K562 (cell line): Measurements from ENCODE around the gene TMEM203. TPM values are rescaled to one million over a fixed set of nuclear protein-coding genes. Genes with fewer than 3 reads are reported as not detected.

Experiments
- CCAR2 ChIP-seq: fragments of 200-400 bp; formaldehyde crosslinking; IDR thresholded peaks from 2 replicates; pipeline ENCODE4 v1.6.1; 2017; ENCODE audit warnings: mild to moderate bottlenecking, low read depth, low read length
- ELF2 ChIP-seq: fragments of 250-450 bp; sonication (Bioruptor Pico); IDR thresholded peaks from 2 replicates; pipeline ENCODE4 v1.5.0; 2021; ENCODE audit warnings: mild to moderate bottlenecking
- ERF ChIP-seq: fragments of 450-650 bp; formaldehyde crosslinking; IDR thresholded peaks from 2 replicates; pipeline ENCODE4 v1.4.0; 2020; ENCODE audit warnings: mild to moderate bottlenecking, mixed read lengths
- GABPB1 ChIP-seq: sonication (generic); formaldehyde crosslinking; IDR thresholded peaks from 2 replicates; pipeline ENCODE4 v1.8.0; 2022; ENCODE audit warnings: mild to moderate bottlenecking, missing genetic modification reagents
- GATAD2B ChIP-seq: fragments of 450-650 bp; IDR thresholded peaks from 2 replicates; pipeline ENCODE4 v1.6.1; 2017; ENCODE audit warnings: mild to moderate bottlenecking, borderline replicate concordance
- KDM5B ChIP-seq: fragments of 200-600 bp; sonication (generic); IDR thresholded peaks from 2 replicates; pipeline ENCODE4 v1.6.1; 2012; ENCODE audit warnings: low read depth, mild to moderate bottlenecking, moderate library complexity, low read length, control low read depth, inconsistent platforms; ENCODE audit not compliant: insufficient replicate concordance
- L3MBTL2 ChIP-seq: fragments of 450-650 bp; IDR thresholded peaks from 2 replicates; pipeline ENCODE4 v1.6.1; 2016; ENCODE audit warnings: mild to moderate bottlenecking, moderate library complexity
- MNT ChIP-seq, 2 experiments: fragments of 450-650 bp; conservative IDR thresholded peaks; 2 replicates each; pipeline ENCODE4 v1.6.1; 2017; ENCODE audit warnings: mild to moderate bottlenecking in 2 of 2, moderate library complexity in 2 of 2
- NEUROD1 ChIP-seq: fragments of 150-350 bp; IDR thresholded peaks from 2 replicates; pipeline ENCODE4 v1.6.1; 2014; ENCODE audit warnings: borderline replicate concordance, low read length, low read depth; ENCODE audit not compliant: partially characterized antibody
- PTBP1 ChIP-seq: fragments of 200-400 bp; formaldehyde crosslinking; IDR thresholded peaks from 2 replicates; pipeline ENCODE4 v1.6.1; 2017; ENCODE audit warnings: low read depth, low read length
- RBM17 ChIP-seq: fragments of 200-400 bp; formaldehyde crosslinking; IDR thresholded peaks from 2 replicates; pipeline ENCODE4 v1.6.1; 2017; ENCODE audit warnings: low read depth, mild to moderate bottlenecking, low read length, borderline replicate concordance
- RFX1 ChIP-seq: fragments of 450-650 bp; IDR thresholded peaks from 2 replicates; pipeline ENCODE4 v1.6.1; 2016; ENCODE audit warnings: mild to moderate bottlenecking, moderate library complexity
- ZBTB2 ChIP-seq: fragments of 450-650 bp; IDR thresholded peaks from 2 replicates; pipeline ENCODE4 v1.6.1; 2016; ENCODE audit warnings: antibody characterized with exemption
- ZNF274 ChIP-seq: IDR thresholded peaks from 2 replicates; pipeline ENCODE4 v1.6.1; 2011; ENCODE audit warnings: low read depth, mild to moderate bottlenecking, low read length, moderate library complexity, borderline replicate concordance
- ZNF316 ChIP-seq: fragments of 450-650 bp; IDR thresholded peaks from 2 replicates; pipeline ENCODE4 v1.6.1; 2016
- polyA plus RNA-seq, 8 experiments: library from polyadenylated mRNA; depleted of rRNA in 4 of 8; stranded (reverse) in 5 of 8; unstranded in 3 of 8; fragments of >200 nt; fragmentation: Nextera tagmentation in 2 of 8; fragmentation: Illumina TruSeq in 1 of 8; extraction: Ambion mirVana in 2 of 8; extraction: Trizol in 1 of 8; gene quantifications; 2 replicates each; pipeline versions ENCODE4 v1.2.1 to v1.2.3, GENCODE V29; 2011 to 2014; ENCODE audit warnings: inconsistent platforms in 1 of 8, missing spikeins in 1 of 8
- total RNA-seq, 7 experiments: library from RNA; depleted of rRNA in 6 of 7; stranded (reverse); fragments of >200 nt in 6 of 7; fragmentation: Illumina TruSeq in 2 of 7; extraction: Trizol in 2 of 7; gene quantifications; 2 replicates each; pipeline versions ENCODE4 v1.2.1 to v1.2.3, GENCODE V29; 2011 to 2021; ENCODE audit warnings: low replicate concordance in 1 of 7
- TF ChIP-seq, protein P1 (sequence below), 2 experiments: fragments of 450-650 bp in 1 of 2; sonication (generic) in 1 of 2; formaldehyde crosslinking in 1 of 2; IDR thresholded peaks in 1 of 2; conservative IDR thresholded peaks in 1 of 2; 2 replicates each; pipeline versions ENCODE4 v1.6.1 to v1.8.1; 2016 to 2023; ENCODE audit warnings: mild to moderate bottlenecking in 2 of 2, moderate library complexity in 2 of 2, inconsistent platforms in 1 of 2, missing genetic modification reagents in 1 of 2
- TF ChIP-seq, protein P2 (sequence below): fragments of 150-350 bp; conservative IDR thresholded peaks from 2 replicates; pipeline ENCODE4 v1.6.1; 2014; ENCODE audit warnings: low read length
- TF ChIP-seq, protein P3 (sequence below): fragments of 450-650 bp; IDR thresholded peaks from 2 replicates; pipeline ENCODE4 v1.6.1; 2018; ENCODE audit warnings: mild to moderate bottlenecking, low read depth; ENCODE audit not compliant: partially characterized antibody

Gene TMEM203
- total and polyA plus RNA-seq, 9 of the 15 experiments (the other 6 are each of a cell fraction or from before 2014, with no cell fraction given) = 8.8 to 59.5 (median 37.6) TPM

GRCh38 chr9:137223078-137223970 is 17.9 kb upstream of the TMEM203 start (continued):
- TF ChIP-seq KDM5B = no peak
- no peak for TF ChIP-seq ZNF274
- TF ChIP-seq GATAD2B = no peak
- TF ChIP-seq RFX1 = no peak
- TF ChIP-seq ELF2 = no peak
- 0 out of 2 replicates have a peak, but pooled peaks have one; percentile 65 for TF ChIP-seq ERF (CRISPR knock-in tag)
- TF ChIP-seq GABPB1 (CRISPR knock-in tag) = peak; percentile 92
- TF ChIP-seq MNT (conservative IDR thresholded peaks at IDR 0.05) = peak; percentile 72 to 77
- TF ChIP-seq NEUROD1 = peak; percentile 96
- TF ChIP-seq L3MBTL2 = peak; percentile 20; the same call in 1 of the 2 replicates
- TF ChIP-seq ZBTB2 = peak; percentile 97
- no peak for TF ChIP-seq PTBP1
- no peak for TF ChIP-seq RBM17
- TF ChIP-seq, protein P1, sequence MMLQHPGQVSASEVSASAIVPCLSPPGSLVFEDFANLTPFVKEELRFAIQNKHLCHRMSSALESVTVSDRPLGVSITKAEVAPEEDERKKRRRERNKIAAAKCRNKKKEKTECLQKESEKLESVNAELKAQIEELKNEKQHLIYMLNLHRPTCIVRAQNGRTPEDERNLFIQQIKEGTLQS (IDR thresholded peaks at IDR 0.05) = no peak
- TF ChIP-seq, protein P1 (CRISPR knock-in tag; conservative IDR thresholded peaks at IDR 0.05) = no peak
- no peak for TF ChIP-seq ZNF316
- TF ChIP-seq, protein P2, sequence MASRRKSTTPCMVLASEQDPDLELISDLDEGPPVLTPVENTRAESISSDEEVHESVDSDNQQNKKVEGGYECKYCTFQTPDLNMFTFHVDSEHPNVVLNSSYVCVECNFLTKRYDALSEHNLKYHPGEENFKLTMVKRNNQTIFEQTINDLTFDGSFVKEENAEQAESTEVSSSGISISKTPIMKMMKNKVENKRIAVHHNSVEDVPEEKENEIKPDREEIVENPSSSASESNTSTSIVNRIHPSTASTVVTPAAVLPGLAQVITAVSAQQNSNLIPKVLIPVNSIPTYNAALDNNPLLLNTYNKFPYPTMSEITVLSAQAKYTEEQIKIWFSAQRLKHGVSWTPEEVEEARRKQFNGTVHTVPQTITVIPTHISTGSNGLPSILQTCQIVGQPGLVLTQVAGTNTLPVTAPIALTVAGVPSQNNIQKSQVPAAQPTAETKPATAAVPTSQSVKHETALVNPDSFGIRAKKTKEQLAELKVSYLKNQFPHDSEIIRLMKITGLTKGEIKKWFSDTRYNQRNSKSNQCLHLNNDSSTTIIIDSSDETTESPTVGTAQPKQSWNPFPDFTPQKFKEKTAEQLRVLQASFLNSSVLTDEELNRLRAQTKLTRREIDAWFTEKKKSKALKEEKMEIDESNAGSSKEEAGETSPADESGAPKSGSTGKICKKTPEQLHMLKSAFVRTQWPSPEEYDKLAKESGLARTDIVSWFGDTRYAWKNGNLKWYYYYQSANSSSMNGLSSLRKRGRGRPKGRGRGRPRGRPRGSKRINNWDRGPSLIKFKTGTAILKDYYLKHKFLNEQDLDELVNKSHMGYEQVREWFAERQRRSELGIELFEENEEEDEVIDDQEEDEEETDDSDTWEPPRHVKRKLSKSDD = no peak
- TF ChIP-seq CCAR2 = no peak
- TF ChIP-seq, protein P3, sequence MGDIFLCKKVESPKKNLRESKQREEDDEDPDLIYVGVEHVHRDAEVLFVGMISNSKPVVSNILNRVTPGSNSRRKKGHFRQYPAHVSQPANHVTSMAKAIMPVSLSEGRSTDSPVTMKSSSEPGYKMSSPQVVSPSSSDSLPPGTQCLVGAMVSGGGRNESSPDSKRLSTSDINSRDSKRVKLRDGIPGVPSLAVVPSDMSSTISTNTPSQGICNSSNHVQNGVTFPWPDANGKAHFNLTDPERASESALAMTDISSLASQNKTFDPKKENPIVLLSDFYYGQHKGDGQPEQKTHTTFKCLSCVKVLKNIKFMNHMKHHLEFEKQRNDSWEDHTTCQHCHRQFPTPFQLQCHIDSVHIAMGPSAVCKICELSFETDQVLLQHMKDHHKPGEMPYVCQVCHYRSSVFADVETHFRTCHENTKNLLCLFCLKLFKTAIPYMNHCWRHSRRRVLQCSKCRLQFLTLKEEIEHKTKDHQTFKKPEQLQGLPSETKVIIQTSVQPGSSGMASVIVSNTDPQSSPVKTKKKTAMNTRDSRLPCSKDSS = no peak
